Erythroblast (primary cell): ENCODE results near the gene MAPRE2.

ENCODE experiments used
- DNase-seq, 2 experiments: peaks; one replicate each; lab custom pipeline; 2025; lab: John Stamatoyannopoulos, UW
- GATA1 ChIP-seq: IDR thresholded peaks from 2 replicates; pipeline ENCODE4 v1.6.1; 2011; ENCODE audit warnings: low read depth, mild to moderate bottlenecking, control low read depth, low read length, moderate library complexity
- POLR2A ChIP-seq: IDR thresholded peaks from 2 replicates; pipeline ENCODE4 v1.6.1; 2011; ENCODE audit warnings: mild to moderate bottlenecking, low read length

The MAPRE2 gene

DNA sequence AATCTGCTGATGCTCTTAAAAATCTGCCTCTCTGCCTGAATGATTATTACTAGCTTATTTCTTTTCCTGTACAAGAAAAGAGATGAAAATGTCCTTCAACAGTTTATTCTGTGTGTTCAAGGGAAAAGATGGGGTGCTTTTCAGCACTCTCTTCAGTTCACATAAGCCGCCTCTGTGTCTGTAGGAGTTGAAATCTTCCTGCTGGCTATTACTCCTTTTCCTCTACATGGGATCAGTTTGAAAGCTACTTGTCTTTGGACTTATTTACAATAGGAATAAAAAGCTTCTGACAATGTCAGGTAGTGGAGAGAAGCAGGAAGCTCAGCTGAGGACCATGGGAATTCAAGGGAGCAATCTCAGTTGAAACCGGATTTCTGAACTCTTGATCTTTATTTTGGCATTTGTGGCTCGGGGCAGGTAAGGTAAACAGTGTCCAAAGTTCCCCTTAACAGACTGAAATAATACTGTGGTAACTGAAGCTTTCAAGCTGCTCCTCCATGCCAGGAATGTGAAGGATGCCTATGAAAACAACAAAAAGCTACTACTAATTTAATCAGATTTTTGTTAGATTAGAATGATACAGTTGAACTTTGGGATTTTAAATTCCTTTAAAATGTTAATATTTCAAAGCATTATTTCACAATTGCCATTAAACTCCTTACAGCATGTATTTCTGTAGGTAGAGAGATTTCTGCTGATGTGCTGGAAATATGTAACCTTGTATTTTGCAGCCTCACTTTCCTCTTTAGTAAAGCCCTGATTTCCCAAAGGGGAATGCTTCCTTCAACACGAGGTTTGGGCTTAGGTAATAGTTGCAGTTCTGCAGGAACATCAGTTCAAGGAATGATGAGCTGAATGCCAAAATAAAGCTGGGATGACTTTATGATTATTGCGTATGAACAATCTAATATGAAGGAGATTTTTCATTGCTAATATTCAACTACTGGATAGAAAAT is 43.6 kb downstream of the MAPRE2 start:
- TF ChIP-seq GATA1 (no peak), POLR2A (no peak)
- no peak for DNase-seq

DNA sequence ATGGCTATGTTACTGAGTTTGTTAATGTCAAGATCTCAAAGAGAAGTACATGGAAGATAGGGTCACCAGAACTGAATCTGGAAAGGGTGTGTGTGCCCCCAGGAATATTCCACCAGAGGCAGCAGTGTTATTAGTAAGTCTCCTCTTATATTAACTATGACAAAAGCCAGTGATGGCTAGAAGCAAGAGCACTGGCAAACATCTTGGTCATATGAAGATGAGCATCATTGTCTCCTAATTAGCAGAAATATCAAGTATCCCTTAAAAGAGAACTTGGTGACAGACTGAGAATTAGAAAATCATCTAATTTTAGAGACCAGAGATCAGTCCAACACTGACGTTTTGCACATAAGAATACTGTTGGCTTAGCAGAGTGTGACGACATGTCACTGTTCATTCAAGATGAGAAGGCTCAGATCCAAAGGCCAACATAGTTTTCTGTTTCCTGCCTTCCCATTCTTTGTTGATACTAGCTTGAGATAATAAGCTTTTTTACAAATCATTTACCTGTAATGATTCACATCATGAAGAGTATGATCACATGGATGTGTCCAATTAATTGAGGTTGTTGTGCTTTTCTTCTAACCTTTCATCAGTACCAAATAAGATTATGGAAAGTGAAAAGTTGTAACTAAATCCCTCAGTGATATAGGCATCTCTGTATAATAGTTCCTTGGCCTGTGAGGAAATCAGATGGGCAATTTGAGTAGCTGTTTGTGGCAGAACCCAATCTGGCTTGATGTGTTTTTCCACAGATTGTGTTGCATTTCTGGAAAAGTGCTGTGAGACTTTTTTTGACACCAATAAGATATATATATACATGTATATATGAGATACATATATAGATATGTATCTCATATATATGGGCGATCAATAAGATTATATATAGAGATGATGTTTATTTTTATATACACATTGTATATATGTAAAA is 44.5 kb downstream of the MAPRE2 start:
- TF ChIP-seq POLR2A (no peak), GATA1 (no peak)
- peak; percentile 29 to 53 for DNase-seq

DNA sequence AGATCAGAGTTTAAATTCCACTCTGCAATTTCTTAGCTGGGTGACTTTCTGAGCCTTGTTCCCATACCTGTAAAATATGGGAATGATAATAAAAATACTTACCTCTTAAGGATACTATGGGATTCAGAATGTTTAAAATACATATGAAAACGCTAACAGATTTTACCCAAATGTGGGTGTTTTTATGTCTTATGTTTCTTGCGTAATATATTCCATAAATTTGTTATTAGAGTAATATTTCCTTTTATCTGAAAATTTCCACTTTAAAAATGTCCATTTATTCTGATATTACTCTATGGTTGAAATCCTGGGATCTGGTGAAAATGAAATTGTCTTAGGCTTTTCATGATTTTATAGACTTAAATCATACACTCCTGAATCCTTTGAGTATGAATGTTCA is 45.5 kb downstream of the MAPRE2 start:
- TF ChIP-seq POLR2A (no peak), GATA1 (no peak)
- no peak for DNase-seq

DNA sequence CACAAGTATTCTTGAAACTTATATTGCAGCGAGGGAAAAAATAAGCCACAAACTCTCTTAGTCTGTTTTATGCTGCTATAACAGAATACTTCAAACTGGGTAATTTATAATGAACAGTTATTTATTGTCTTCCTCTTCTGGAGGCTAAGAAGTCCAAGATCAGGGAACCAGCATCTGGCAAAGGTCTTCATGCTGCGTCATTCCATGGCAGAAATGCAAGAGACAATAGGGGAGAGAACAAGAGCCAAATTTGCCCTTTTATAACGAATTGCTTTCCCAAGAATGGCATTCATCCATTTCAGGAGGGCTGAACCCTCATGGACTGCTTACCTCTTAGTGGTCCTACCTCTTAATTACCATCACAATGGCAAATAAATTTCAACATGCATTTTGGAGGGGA is 46.5 kb downstream of the MAPRE2 start:
- no peak for DNase-seq
- TF ChIP-seq POLR2A (no peak), GATA1 (no peak)

GRCh38 chr18:35088921-35089320 is 47.7 kb downstream of the MAPRE2 start:
- no peak for DNase-seq
- TF ChIP-seq GATA1 (no peak), POLR2A (no peak)

GRCh38 chr18:35089382-35089781 is 48.2 kb downstream of the MAPRE2 start:
- no peak for TF ChIP-seq GATA1
- TF ChIP-seq POLR2A: no peak
- no peak for DNase-seq

- TF ChIP-seq POLR2A: no peak
- TF ChIP-seq GATA1: no peak
- no peak for DNase-seq
Observed at GRCh38 chr18:35089891-35090550, 48.8 kb downstream of the MAPRE2 start.

- TF ChIP-seq GATA1: no peak
- TF ChIP-seq POLR2A: no peak
- no peak for DNase-seq
Observed at GRCh38 chr18:35091841-35092240, 50.6 kb downstream of the MAPRE2 start.

- DNase-seq: peak in 1 of 2 experiments; percentile 34
- TF ChIP-seq GATA1: no peak
Observed at GRCh38 chr18:35095983-35096676, 54.9 kb downstream of the MAPRE2 start.

- DNase-seq: no peak
- TF ChIP-seq GATA1 (no peak), POLR2A (no peak)
Observed at GRCh38 chr18:35096677-35097011, 55.4 kb downstream of the MAPRE2 start.

GRCh38 chr18:35097195-35097594 is 56.0 kb downstream of the MAPRE2 start:
- TF ChIP-seq GATA1 (no peak), POLR2A (no peak)
- DNase-seq: no peak

- no peak for DNase-seq
- TF ChIP-seq POLR2A: no peak
- TF ChIP-seq GATA1: no peak
Observed at GRCh38 chr18:35097763-35098162, 56.5 kb downstream of the MAPRE2 start.

GRCh38 chr18:35099911-35100310 is 58.7 kb downstream of the MAPRE2 start:
- no peak for DNase-seq
- TF ChIP-seq GATA1: no peak
- no peak for TF ChIP-seq POLR2A
